HG03039 (cell line): Measurements from ENCODE around the gene TOMM20L.
"Not testable (repeated sequence)": the region's sequence is repeated elsewhere in the genome, so short reads cannot be mapped to it uniquely, and the experiment has no call there.

Experiments used
- ATAC-seq: cut with Tn5 transposase; IDR thresholded peaks from one replicate; pipeline ENCODE4 v1.9.1; 2021; ENCODE audit warnings: mild to moderate bottlenecking, moderate library complexity; ENCODE audit not compliant: unreplicated experiment

The TOMM20L gene

GRCh38 chr14:58395812-58396788 lies at the start of gene TOMM20L:
Gene TOMM20L, plus strand, starts transcription at chr14:58395930. Its CDS starts 28 bp downstream, at chr14:58395958.
- ATAC-seq: peak; percentile 92

GRCh38 chr14:58353516-58354299 lies 42.0 kb upstream of the TOMM20L start:
- ATAC-seq: no peak

- ATAC-seq: no peak
These were observed 40.9 kb upstream of the TOMM20L start for GRCh38 chr14:58354808-58355207.

GRCh38 chr14:58356268-58356667 lies 39.5 kb upstream of the TOMM20L start:
- ATAC-seq: no peak

- ATAC-seq: not testable (repeated sequence)
These were observed 33.5 kb upstream of the TOMM20L start for GRCh38 chr14:58362272-58362671.

- no peak for ATAC-seq
These were observed 32.8 kb upstream of the TOMM20L start for GRCh38 chr14:58362798-58363412.

- no peak for ATAC-seq
These were observed 31.4 kb upstream of the TOMM20L start for GRCh38 chr14:58364316-58364715.

GRCh38 chr14:58367296-58367695 lies 28.4 kb upstream of the TOMM20L start:
- ATAC-seq: no peak

- no peak for ATAC-seq
These were observed 26.8 kb upstream of the TOMM20L start for GRCh38 chr14:58368956-58369355.

GRCh38 chr14:58376791-58377190 lies 18.9 kb upstream of the TOMM20L start:
- no peak for ATAC-seq

- ATAC-seq: no peak
These were observed 4.9 kb upstream of the TOMM20L start for GRCh38 chr14:58390830-58391229.

- ATAC-seq: no peak
These were observed 243 bp upstream of the TOMM20L start for GRCh38 chr14:58395562-58395811.

GRCh38 chr14:58397156-58397555 lies 1.4 kb downstream of the TOMM20L start:
- ATAC-seq: no peak

GRCh38 chr14:58398495-58398894 lies 2.8 kb downstream of the TOMM20L start:
- no peak for ATAC-seq

- no peak for ATAC-seq
These were observed 3.2 kb downstream of the TOMM20L start for GRCh38 chr14:58398895-58399294.

- ATAC-seq: no peak
These were observed 5.9 kb downstream of the TOMM20L start for GRCh38 chr14:58401587-58401986.

GRCh38 chr14:58408681-58409215 lies 13.0 kb downstream of the TOMM20L start:
- ATAC-seq: no peak

GRCh38 chr14:58414845-58415244 lies 19.1 kb downstream of the TOMM20L start:
- ATAC-seq: no peak

- no peak for ATAC-seq
These were observed 20.2 kb downstream of the TOMM20L start for GRCh38 chr14:58415636-58416547.

- not testable (repeated sequence) for ATAC-seq
These were observed 21.2 kb downstream of the TOMM20L start for GRCh38 chr14:58416934-58417333.
